Measurements from ENCODE around the gene CHP1. TPM values are rescaled to one million over a fixed set of nuclear protein-coding genes. Genes with fewer than 3 reads are reported as not detected.
"Not testable (repeated sequence)": the region's sequence is repeated elsewhere in the genome, so short reads cannot be mapped to it uniquely, and the experiment has no call there.

Gene CHP1
- total RNA-seq, 2 experiments from 2014 or later, result 29.1 to 32.8 TPM

- Mint-ChIP-seq H3K27me3 (no peaks in the 10 kb centered on the region), H3K4me1 (peaks cover 19% of the 10 kb centered on the region), H3K27ac (no peak overlapping the region), H3K36me3 (peaks cover 24% of the 10 kb centered on the region), H3K9me3 (no peaks in the 10 kb centered on the region), H3K4me3 (no peak overlapping the region)
- no peak for DNase-seq
Observed at GRCh38 chr15:41301587-41301986, 70.5 kb downstream of the CHP1 start.

- H3K27me3 Mint-ChIP-seq, result no peaks in the 10 kb centered on the region
- DNase-seq, result no peak
- H3K4me1 Mint-ChIP-seq, result peaks cover 19% of the 10 kb centered on the region
- no peaks in the 10 kb centered on the region for H3K9me3 Mint-ChIP-seq
- H3K27ac Mint-ChIP-seq, result peak overlapping the region; percentile 63
- H3K4me3 Mint-ChIP-seq, result no peak overlapping the region
- peaks cover 13% of the 10 kb centered on the region for H3K36me3 Mint-ChIP-seq
Observed at GRCh38 chr15:41304149-41304770, 73.2 kb downstream of the CHP1 start.

GRCh38 chr15:41307679-41308078 lies 76.6 kb downstream of the CHP1 start:
- peaks cover under 1% of the 10 kb centered on the region for H3K36me3 Mint-ChIP-seq
- H3K4me3 Mint-ChIP-seq, result no peak overlapping the region
- no peaks in the 10 kb centered on the region for H3K9me3 Mint-ChIP-seq
- DNase-seq, result no peak
- H3K27me3 Mint-ChIP-seq, result no peaks in the 10 kb centered on the region
- no peak overlapping the region for H3K27ac Mint-ChIP-seq
- peaks cover 12% of the 10 kb centered on the region for H3K4me1 Mint-ChIP-seq

- H3K4me1 Mint-ChIP-seq, result peaks cover 8% of the 10 kb centered on the region
- peak overlapping the region; percentile 54 for H3K27ac Mint-ChIP-seq
- H3K4me3 Mint-ChIP-seq, result no peak overlapping the region
- peaks cover 8% of the 10 kb centered on the region for H3K36me3 Mint-ChIP-seq
- no peak for DNase-seq
- H3K9me3 Mint-ChIP-seq, result no peaks in the 10 kb centered on the region
- no peaks in the 10 kb centered on the region for H3K27me3 Mint-ChIP-seq
Observed at GRCh38 chr15:41309226-41309905, 78.3 kb downstream of the CHP1 start.

GRCh38 chr15:41320805-41321330 lies 89.8 kb downstream of the CHP1 start:
- H3K27me3 Mint-ChIP-seq, H3K27ac Mint-ChIP-seq, H3K4me3 Mint-ChIP-seq, DNase-seq, H3K9me3 Mint-ChIP-seq: not testable (repeated sequence)
- peaks cover 12% of the 10 kb centered on the region for H3K4me1 Mint-ChIP-seq
- peaks cover 15% of the 10 kb centered on the region for H3K36me3 Mint-ChIP-seq

- Mint-ChIP-seq H3K27me3 (no peaks in the 10 kb centered on the region), H3K4me1 (peaks cover 12% of the 10 kb centered on the region), H3K9me3 (no peaks in the 10 kb centered on the region), H3K4me3 (no peak overlapping the region), H3K27ac (peak overlapping the region; percentile 1), H3K36me3 (peaks cover 22% of the 10 kb centered on the region)
- no peak for DNase-seq
Observed at GRCh38 chr15:41323611-41324010, 92.5 kb downstream of the CHP1 start.

- Mint-ChIP-seq H3K4me1 (peaks cover 17% of the 10 kb centered on the region), H3K36me3 (peaks cover 30% of the 10 kb centered on the region), H3K27me3 (no peaks in the 10 kb centered on the region), H3K27ac (peak overlapping the region; percentile 98), H3K9me3 (no peaks in the 10 kb centered on the region), H3K4me3 (peak overlapping the region; percentile 99)
- no peak for DNase-seq
Observed at GRCh38 chr15:41331281-41331680, 100.2 kb downstream of the CHP1 start.

Other genes with a start within 250 kb of the CHP1 start
- 10 to 100 TPM; 26.1 to 26.3 TPM for gene INO80, start 115.0 kb upstream of the CHP1 start, total RNA-seq
- not detected for gene EXD1, start 511 bp upstream of the CHP1 start, total RNA-seq
- 10 to 100 TPM; 21.6 to 23.0 TPM for gene OIP5, start 101.3 kb downstream of the CHP1 start, total RNA-seq
- gene NUSAP1, start 101.6 kb downstream of the CHP1 start, total RNA-seq, result 100 to 1,000 TPM; 155 to 165 TPM
- 10 to 100 TPM; 15.3 to 15.7 TPM for gene NDUFAF1, start 171.2 kb downstream of the CHP1 start, total RNA-seq
- 10 to 100 TPM; 26.8 to 30.3 TPM for gene RTF1, start 185.8 kb downstream of the CHP1 start, total RNA-seq

Measured in activated naive CD8-positive, alpha-beta T cell treated with anti-CD3 and anti-CD28 coated beads for 36 hours (primary cell).